ENCODE measurements around the gene OSER1. TPM values are rescaled to one million over a fixed set of nuclear protein-coding genes. Genes with fewer than 3 reads are reported as not detected.

OSER1 gene
- total and polyA plus RNA-seq, 2 donors (not counting 1 experiment from before 2014, with no cell fraction given): 50.9 to 73.2 TPM

DNA sequence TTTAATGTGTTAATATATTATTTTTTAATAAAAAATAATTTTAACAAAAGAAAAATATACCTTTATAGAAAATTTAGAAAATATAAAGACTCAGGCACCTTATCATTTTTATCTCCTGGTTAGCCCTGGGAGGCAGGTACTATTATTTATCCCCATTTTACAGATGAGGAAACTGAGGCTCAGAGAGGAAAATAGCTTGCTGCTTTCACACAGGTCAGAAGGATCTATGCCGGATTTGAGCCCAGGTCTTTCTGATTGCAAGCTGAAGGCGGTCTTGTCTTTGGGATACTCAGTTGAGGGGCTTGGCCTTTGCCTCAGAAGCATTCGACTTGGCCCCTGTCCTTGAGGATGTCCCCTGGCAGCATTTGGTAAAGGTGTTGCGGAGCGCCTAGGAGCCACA, 11.5 kb upstream of the OSER1 start:
- DNase-seq (ENCODE audit: low read depth in 2 of 2): no peak
- no peak overlapping the region for H2AFZ ChIP-seq (ENCODE audit: low read length)

DNA sequence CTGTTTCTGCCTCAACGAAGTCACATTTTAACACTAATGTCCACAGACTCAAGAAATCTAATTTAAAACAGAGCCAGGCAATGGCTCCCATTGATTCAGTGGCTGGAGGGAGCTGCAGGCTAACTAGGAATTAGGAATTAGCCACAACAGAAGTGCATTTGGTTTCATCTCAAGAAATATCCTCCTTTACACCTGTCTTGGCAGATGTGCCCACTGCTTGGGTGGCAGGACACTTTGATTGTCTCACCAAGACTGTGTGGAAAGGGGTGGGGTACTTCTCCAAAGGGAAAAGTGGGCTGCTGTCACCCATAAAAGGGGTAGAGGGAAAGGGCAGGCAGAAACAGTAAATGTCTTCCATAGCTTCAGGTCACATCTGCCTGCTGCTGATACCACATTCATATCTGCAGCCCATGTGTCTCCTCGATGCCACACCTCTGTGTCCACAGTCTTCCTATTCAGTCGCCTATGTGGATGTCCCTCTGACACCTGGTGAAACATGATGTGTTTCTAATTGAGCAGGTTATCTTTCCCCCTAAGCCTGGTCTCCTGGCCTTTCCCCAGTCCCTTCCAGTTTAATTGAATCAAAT, 10.9 kb upstream of the OSER1 start:
- TF ChIP-seq, protein P1, sequence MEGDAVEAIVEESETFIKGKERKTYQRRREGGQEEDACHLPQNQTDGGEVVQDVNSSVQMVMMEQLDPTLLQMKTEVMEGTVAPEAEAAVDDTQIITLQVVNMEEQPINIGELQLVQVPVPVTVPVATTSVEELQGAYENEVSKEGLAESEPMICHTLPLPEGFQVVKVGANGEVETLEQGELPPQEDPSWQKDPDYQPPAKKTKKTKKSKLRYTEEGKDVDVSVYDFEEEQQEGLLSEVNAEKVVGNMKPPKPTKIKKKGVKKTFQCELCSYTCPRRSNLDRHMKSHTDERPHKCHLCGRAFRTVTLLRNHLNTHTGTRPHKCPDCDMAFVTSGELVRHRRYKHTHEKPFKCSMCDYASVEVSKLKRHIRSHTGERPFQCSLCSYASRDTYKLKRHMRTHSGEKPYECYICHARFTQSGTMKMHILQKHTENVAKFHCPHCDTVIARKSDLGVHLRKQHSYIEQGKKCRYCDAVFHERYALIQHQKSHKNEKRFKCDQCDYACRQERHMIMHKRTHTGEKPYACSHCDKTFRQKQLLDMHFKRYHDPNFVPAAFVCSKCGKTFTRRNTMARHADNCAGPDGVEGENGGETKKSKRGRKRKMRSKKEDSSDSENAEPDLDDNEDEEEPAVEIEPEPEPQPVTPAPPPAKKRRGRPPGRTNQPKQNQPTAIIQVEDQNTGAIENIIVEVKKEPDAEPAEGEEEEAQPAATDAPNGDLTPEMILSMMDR (conservative IDR thresholded peaks at IDR 0.05 in 1 of 2, IDR thresholded peaks at IDR 0.05 in 1 of 2; ENCODE audit: low read depth in 1 of 2, low read length in 2 of 2): no peak
- TF ChIP-seq EZH2 (IDR thresholded peaks at IDR 0.05; ENCODE audit: low read length, missing control alignments): no peak
- H3K27ac ChIP-seq (ENCODE audit: insufficient read depth, low read length): no peak overlapping the region

More for the DNA sequence above, 11.5 kb upstream of the OSER1 start:
- H3K4me2 ChIP-seq (ENCODE audit: extremely low read depth, insufficient read depth, low read length): no peak overlapping the region
- H3K9ac ChIP-seq (ENCODE audit: insufficient read depth, low read length): no peak overlapping the region
- H3K9me3 ChIP-seq (ENCODE audit: control insufficient read depth, insufficient read depth, low read depth, low read length): no peaks in the 10 kb centered on the region
- no peaks in the 10 kb centered on the region for H4K20me1 ChIP-seq (ENCODE audit: control insufficient read depth, extremely low read depth, insufficient read depth, low read length)
- TF ChIP-seq, protein P1 (conservative IDR thresholded peaks at IDR 0.05 in 1 of 2, IDR thresholded peaks at IDR 0.05 in 1 of 2; ENCODE audit: low read depth in 1 of 2, low read length in 2 of 2): no peak
- no peak for TF ChIP-seq EZH2 (IDR thresholded peaks at IDR 0.05; ENCODE audit: low read length, missing control alignments)
- H3K4me3 ChIP-seq (replicated peaks in 1 of 4; ENCODE audit: control extremely low read depth in 1 of 4, insufficient read depth in 1 of 4, low read depth in 3 of 4, low read length in 4 of 4): no peak overlapping the region
- no peaks in the 10 kb centered on the region for H3K4me1 ChIP-seq (ENCODE audit: control insufficient read depth, extremely low read depth, insufficient read depth, low read length)
- no peaks in the 10 kb centered on the region for H3K27me3 ChIP-seq (ENCODE audit: control insufficient read depth, insufficient read depth, low read length)
- H3K27ac ChIP-seq (ENCODE audit: insufficient read depth, low read length): no peak overlapping the region
- H3K79me2 ChIP-seq (ENCODE audit: control insufficient read depth, insufficient read depth, low read length): no peaks in the 10 kb centered on the region
- no peaks in the 10 kb centered on the region for H3K36me3 ChIP-seq (ENCODE audit: control insufficient read depth, insufficient read depth, low read length)

DNA sequence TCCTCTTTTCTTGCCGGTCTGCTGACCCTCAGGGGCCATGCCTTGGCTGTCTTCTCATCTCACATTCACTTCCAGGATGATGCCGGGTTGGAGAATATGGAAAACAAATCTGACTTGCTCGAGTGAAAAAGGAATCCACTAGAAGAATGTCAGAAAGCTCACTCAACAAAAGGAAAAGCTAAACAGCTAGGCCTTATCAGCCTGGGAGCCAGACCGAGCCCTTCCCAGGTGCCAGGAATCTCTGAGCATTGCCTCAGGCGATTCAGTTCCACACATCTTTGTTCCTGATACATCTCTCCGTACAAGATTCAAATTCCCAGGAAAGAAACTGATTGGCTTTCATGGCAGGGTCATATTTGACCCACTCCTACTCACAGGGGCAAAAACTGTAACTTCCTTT, 9.2 kb upstream of the OSER1 start:
- no peak for DNase-seq (ENCODE audit: low read depth in 2 of 2)
- Histone ChIP-seq H3K36me3 (ENCODE audit: control insufficient read depth, insufficient read depth, low read length) (no peaks in the 10 kb centered on the region), H3K4me2 (ENCODE audit: extremely low read depth, insufficient read depth, low read length) (no peak overlapping the region), H3K79me2 (ENCODE audit: control insufficient read depth, insufficient read depth, low read length) (no peaks in the 10 kb centered on the region), H3K27ac (ENCODE audit: insufficient read depth, low read length) (no peak overlapping the region), H3K9me3 (ENCODE audit: control insufficient read depth, insufficient read depth, low read depth, low read length) (no peaks in the 10 kb centered on the region), H3K9ac (ENCODE audit: insufficient read depth, low read length) (no peak overlapping the region), H4K20me1 (ENCODE audit: control insufficient read depth, extremely low read depth, insufficient read depth, low read length) (no peaks in the 10 kb centered on the region), H2AFZ (ENCODE audit: low read length) (no peak overlapping the region), H3K4me3 (replicated peaks in 1 of 4; ENCODE audit: control extremely low read depth in 1 of 4, insufficient read depth in 1 of 4, low read depth in 3 of 4, low read length in 4 of 4) (no peak overlapping the region), H3K4me1 (ENCODE audit: control insufficient read depth, extremely low read depth, insufficient read depth, low read length) (no peaks in the 10 kb centered on the region), H3K27me3 (ENCODE audit: control insufficient read depth, insufficient read depth, low read length) (no peaks in the 10 kb centered on the region)
- TF ChIP-seq EZH2 (IDR thresholded peaks at IDR 0.05; ENCODE audit: low read length, missing control alignments): no peak
- TF ChIP-seq, protein P1 (conservative IDR thresholded peaks at IDR 0.05 in 1 of 2, IDR thresholded peaks at IDR 0.05 in 1 of 2; ENCODE audit: low read depth in 1 of 2, low read length in 2 of 2): no peak

More for the DNA sequence above, 10.9 kb upstream of the OSER1 start:
- DNase-seq (ENCODE audit: low read depth in 2 of 2): no peak
- no peaks in the 10 kb centered on the region for H3K27me3 ChIP-seq (ENCODE audit: control insufficient read depth, insufficient read depth, low read length)
- no peak overlapping the region for H3K4me3 ChIP-seq (replicated peaks in 1 of 4; ENCODE audit: control extremely low read depth in 1 of 4, insufficient read depth in 1 of 4, low read depth in 3 of 4, low read length in 4 of 4)
- H3K9ac ChIP-seq (ENCODE audit: insufficient read depth, low read length): no peak overlapping the region
- no peaks in the 10 kb centered on the region for H3K9me3 ChIP-seq (ENCODE audit: control insufficient read depth, insufficient read depth, low read depth, low read length)
- H3K4me1 ChIP-seq (ENCODE audit: control insufficient read depth, extremely low read depth, insufficient read depth, low read length): no peaks in the 10 kb centered on the region
- H3K79me2 ChIP-seq (ENCODE audit: control insufficient read depth, insufficient read depth, low read length): no peaks in the 10 kb centered on the region
- H2AFZ ChIP-seq (ENCODE audit: low read length): no peak overlapping the region
- H3K36me3 ChIP-seq (ENCODE audit: control insufficient read depth, insufficient read depth, low read length): no peaks in the 10 kb centered on the region
- H3K4me2 ChIP-seq (ENCODE audit: extremely low read depth, insufficient read depth, low read length): no peak overlapping the region
- no peaks in the 10 kb centered on the region for H4K20me1 ChIP-seq (ENCODE audit: control insufficient read depth, extremely low read depth, insufficient read depth, low read length)
